GM19351 (cell line): ENCODE data around the gene PRIM2.
A peak's percentile ranks its signal among the peaks of the same experiment; 100 is the strongest.
"Not testable (repeated sequence)": the region's sequence is repeated elsewhere in the genome, so short reads cannot be mapped to it uniquely, and the experiment has no call there.

Source experiments
- ATAC-seq: cut with Tn5 transposase; IDR thresholded peaks from one replicate; pipeline ENCODE4 v1.9.1; 2021; ENCODE audit warnings: mild to moderate bottlenecking, moderate library complexity; ENCODE audit not compliant: unreplicated experiment

Gene PRIM2

DNA sequence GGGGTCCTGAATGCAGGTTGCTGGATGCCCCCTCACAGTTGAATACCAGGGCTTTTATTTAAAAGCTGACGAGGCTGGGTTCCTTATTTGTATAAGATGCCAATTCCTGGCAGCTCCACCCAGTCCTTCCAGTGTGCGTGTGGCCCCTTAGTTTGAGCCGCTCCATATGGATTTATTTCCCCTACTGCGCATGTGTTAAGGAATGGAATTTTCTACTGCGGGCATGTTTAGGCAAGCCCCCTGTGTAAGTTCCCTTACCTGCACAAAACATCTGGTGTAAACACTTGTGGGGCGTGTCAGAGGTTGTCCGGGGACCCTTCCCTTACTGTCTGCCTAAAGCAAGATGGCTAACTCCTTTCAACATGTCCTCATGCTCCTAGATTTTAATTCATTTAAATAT, 174.4 kb downstream of the PRIM2 start:
- ATAC-seq: not testable (repeated sequence)

- ATAC-seq: not testable (repeated sequence)
Measured at GRCh38 chr6:57496251-57496650, 178.8 kb downstream of the PRIM2 start.

- ATAC-seq: not testable (repeated sequence)
Measured at GRCh38 chr6:57500368-57501021, 183.1 kb downstream of the PRIM2 start.

DNA sequence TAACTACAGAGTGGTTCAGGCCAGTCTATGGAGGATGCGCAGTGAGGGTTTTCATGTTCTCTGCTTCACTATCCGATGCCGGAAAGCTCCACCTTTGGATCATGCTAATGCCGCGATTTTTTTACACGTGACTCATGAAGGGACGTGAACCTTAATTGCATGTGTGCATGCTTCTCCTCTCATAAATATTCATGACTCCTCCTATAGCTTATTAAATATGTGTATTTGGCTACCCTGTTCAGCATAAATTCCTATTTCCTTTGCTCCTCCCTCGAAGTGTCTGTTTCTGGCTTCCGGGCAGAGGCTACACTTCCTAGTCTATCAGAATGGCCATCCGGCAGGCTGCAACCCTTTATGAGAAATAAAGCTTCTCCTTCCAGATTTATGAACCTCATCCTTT, 185.0 kb downstream of the PRIM2 start:
- not testable (repeated sequence) for ATAC-seq

- not testable (repeated sequence) for ATAC-seq
Measured at GRCh38 chr6:57505251-57505650, 187.8 kb downstream of the PRIM2 start.

DNA sequence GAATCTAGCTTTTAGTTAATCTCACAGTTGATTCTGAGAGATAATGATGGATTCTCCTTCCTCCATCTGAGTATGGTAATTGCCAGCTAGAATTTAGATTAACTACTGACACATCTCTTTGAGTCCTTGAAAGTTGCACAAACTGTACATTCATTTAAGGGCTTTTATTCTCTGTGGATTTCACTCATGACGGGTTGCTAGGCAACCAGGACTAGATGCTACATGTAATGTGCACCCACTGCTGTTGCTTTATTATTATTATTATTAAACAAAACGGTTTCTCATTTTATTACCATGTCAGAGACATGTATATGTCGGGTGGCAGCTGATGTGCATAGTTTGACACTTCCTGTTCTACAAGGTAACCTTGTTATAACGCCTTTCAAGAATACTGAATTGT, 193.0 kb downstream of the PRIM2 start:
- not testable (repeated sequence) for ATAC-seq

GRCh38 chr6:57515171-57515570, 197.7 kb downstream of the PRIM2 start:
- ATAC-seq: not testable (repeated sequence)

- not testable (repeated sequence) for ATAC-seq
Measured at GRCh38 chr6:57515845-57516244, 198.4 kb downstream of the PRIM2 start.

GRCh38 chr6:57516776-57517175, 199.3 kb downstream of the PRIM2 start:
- not testable (repeated sequence) for ATAC-seq

GRCh38 chr6:57519198-57519597, 201.8 kb downstream of the PRIM2 start:
- ATAC-seq: not testable (repeated sequence)

- ATAC-seq: not testable (repeated sequence)
Measured at GRCh38 chr6:57521085-57521484, 203.7 kb downstream of the PRIM2 start.

DNA sequence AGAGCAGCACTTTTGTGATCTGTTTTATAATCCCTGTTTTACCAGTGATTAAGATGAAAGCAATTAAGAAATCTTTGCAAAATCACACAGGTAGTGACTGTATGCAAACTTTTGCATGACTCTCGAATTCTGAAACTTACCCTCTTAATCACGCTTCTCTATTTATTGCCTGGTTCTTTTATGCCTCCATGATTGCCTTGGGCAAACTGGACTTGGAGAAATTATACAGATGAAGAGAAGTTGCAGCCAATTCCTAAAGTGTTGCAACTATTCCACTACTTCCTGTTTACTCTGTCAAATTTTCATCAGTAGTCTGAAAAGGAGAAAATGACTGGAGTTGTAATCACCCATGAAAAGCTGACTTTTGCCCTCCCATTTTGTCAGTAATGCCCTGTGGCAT, 205.8 kb downstream of the PRIM2 start:
- not testable (repeated sequence) for ATAC-seq

GRCh38 chr6:57529755-57530154, 212.3 kb downstream of the PRIM2 start:
- ATAC-seq: not testable (repeated sequence)

DNA sequence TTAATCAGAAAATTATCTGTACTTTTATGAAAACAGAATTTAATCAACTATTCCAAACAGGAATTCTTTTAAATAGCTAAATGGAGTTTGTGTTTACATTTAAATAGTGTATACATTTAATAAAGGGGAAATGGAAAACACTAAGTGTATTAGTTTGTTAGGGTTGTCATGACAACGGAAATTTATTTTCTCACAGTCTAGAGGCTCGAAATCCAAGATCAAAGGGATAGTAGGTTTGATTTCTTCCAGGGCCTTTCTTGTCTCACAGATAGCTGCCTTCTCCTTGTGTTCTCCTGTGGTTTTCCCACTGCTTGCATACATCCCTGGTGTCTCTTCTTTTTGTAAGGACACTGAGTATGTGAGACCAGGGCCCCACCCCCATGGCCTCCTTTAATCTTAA, 215.2 kb downstream of the PRIM2 start:
- not testable (repeated sequence) for ATAC-seq

DNA sequence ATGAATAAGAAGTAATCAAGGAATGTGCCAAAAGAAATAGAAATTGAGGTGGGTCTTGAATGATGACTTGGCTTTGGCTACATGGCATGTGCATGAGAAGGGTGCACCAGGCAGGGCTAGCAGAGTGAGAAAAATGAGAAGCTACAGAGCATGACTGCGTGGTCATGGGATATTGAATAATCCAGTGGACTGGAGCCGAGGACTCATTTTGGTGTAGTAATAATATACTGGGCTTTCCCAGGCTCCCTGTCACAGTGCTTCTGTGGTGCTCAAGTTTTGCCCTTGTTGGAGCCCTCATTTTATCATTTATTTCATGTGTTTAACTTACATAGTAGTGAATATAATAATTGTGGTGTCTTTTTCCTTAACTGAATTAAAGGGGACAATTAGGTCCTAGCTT, 217.7 kb downstream of the PRIM2 start:
- not testable (repeated sequence) for ATAC-seq

GRCh38 chr6:57535994-57536393, 218.6 kb downstream of the PRIM2 start:
- peak; percentile 87 for ATAC-seq

DNA sequence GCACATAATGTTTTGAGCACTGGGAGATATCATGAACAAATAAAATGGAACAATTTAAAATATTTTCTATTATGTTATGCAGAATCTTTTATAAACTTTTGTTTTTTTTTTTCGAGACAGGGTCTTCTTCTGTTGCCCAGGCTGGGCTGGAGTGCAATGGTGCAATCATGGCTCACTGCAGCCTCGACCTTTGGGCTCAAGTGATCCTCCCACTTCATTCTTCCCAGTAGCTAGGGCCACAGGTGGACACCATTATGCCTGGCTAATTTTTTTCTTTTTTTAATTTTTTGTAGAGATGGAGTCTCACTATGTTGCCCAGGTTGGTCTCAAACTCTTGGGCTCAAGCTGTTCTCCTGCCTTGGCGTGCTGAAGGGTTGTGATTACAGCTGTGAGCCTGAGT, 220.5 kb downstream of the PRIM2 start:
- not testable (repeated sequence) for ATAC-seq

- not testable (repeated sequence) for ATAC-seq
Measured at GRCh38 chr6:57551961-57552360, 234.5 kb downstream of the PRIM2 start.

- ATAC-seq: not testable (repeated sequence)
Measured at GRCh38 chr6:57557855-57558254, 240.4 kb downstream of the PRIM2 start.

GRCh38 chr6:57559170-57559569, 241.7 kb downstream of the PRIM2 start:
- ATAC-seq: not testable (repeated sequence)

DNA sequence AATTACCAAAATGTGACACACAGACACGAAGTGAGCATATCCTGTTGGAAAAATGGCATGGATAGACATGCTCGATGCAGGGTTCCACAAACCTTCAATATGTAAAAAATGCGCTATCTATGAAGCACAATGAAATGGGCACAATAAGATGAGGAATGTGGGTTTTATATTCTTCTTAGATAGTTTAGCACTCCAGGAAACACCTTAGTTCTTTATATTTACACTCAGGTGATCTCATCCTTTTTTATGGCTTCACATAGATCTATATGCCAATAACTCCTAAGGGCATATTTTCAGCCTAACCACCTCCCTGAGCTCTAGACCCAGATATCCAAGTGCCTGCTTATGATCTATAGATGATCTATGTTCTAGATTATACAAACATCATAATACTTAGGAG, 244.8 kb downstream of the PRIM2 start:
- not testable (repeated sequence) for ATAC-seq

DNA sequence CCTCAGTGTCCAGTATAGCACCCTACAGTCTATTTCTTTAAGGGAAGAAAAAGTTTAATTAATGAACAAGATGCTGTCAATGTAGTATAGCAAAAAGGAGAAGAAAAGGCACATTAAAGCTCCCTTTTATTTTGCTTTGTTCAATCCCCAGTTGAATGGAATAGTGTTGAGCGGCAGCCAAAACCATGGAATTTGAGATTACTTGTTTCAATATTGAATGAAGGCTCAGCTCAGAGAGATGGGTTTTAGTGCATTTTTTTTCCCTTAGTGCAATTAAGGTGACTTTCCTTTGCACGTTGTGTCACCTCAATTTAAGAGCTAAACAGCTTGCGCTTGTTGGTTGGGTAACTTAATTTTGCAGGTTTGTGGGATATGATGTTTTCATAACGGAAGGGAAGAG, 254.7 kb downstream of the PRIM2 start:
- ATAC-seq: not testable (repeated sequence)

DNA sequence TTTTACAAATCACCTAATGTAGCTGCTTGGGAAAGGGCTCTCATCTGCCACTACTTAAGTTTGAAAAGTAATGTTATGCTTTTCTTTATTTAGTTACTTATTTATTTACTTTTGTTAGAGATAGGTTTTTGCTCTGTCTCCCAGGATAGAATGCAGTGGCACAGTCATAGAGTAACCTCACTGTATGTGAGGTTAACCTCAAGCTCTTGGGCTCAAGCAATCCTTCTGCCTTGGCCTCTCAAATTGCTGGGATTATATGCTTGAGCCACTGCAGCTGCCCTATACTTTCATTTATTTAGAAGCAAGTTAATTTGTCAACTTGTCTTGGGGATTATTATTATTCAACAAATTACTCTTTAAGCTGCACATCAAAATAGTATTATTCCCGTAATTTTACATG, 255.4 kb downstream of the PRIM2 start:
- ATAC-seq: not testable (repeated sequence)
